IPS-18a (cell line): ENCODE measurements around the gene LDLRAP1.

Experiments
- H3K27ac ChIP-seq: one replicate; pipeline ENCODE4 v1.5.1; 2013; ENCODE audit warnings: low read length
- H3K27me3 ChIP-seq: one replicate; pipeline ENCODE4 v1.6.1; 2013; ENCODE audit warnings: mild to moderate bottlenecking, low read length; ENCODE audit not compliant: control insufficient read depth, insufficient read depth
- H3K36me3 ChIP-seq: one replicate; pipeline ENCODE4 v1.6.1; 2013; ENCODE audit warnings: low read depth, low read length; ENCODE audit not compliant: control insufficient read depth
- H3K4me1 ChIP-seq: one replicate; pipeline ENCODE4 v1.6.1; 2013; ENCODE audit warnings: low read depth, low read length; ENCODE audit not compliant: control insufficient read depth
- H3K4me3 ChIP-seq: one replicate; pipeline ENCODE4 v1.5.1; 2013; ENCODE audit warnings: low read length
- H3K9ac ChIP-seq: one replicate; pipeline ENCODE4 v1.6.1; 2013; ENCODE audit warnings: mild to moderate bottlenecking, low read length, moderate library complexity
- H3K9me3 ChIP-seq: one replicate; pipeline ENCODE4 v1.6.1; 2013; ENCODE audit warnings: low read depth, low read length; ENCODE audit not compliant: control insufficient read depth

Gene LDLRAP1

DNA sequence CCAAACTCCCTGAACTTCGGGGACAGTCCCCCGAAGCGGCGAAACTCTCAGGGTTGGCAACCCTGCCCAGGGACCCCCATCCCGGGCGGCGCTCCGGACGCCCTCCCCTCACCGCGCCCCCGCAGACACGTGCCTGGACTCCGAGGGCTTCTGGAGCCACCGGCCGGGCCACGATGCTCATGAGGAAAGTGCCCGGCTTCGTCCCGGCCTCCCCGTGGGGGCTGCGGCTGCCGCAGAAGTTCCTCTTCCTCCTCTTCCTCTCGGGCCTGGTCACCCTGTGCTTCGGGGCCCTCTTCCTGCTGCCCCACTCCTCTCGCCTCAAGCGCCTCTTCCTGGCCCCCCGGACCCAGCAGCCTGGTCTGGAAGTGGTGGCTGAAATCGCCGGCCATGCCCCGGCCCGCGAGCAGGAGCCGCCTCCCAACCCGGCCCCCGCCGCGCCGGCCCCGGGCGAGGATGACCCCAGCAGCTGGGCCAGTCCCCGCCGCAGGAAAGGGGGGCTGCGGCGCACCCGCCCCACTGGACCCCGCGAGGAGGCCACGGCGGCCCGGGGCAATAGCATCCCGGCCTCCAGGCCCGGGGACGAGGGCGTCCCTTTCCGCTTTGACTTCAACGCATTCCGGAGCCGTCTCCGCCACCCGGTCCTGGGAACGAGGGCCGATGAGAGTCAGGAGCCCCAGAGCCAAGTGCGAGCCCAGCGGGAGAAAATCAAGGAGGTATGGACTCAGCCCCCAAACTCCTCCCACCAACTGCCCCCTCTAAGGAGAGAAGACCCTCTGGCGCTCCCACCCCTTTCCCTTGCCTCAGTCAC, 74.4 kb downstream of the LDLRAP1 start:
- no peak overlapping the region for H3K9ac ChIP-seq
- H3K4me1 ChIP-seq: peaks cover 22% of the 10 kb centered on the region
- H3K9me3 ChIP-seq: no peaks in the 10 kb centered on the region
- H3K36me3 ChIP-seq: no peaks in the 10 kb centered on the region
- H3K27ac ChIP-seq: no peak overlapping the region
- peaks cover 41% of the 10 kb centered on the region for H3K27me3 ChIP-seq
- peak overlapping the region; percentile 59 for H3K4me3 ChIP-seq

DNA sequence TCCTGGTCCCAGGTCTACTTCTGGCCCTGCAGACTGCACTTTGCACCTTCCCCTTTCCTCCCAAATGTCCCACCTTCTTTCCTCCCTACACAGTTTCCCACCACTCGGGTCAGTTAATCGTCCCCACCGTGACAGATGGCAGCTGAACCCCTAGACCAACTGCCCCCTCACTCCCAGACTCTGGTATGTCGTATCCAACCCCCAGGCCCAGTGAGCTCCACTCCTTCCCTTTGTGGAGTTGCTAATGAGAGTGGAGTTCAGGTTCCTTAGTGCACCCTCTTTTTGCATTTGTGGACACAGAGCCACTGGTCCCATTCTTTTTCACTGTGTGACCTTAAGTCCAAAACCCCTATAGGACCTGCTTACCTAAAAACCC, 75.0 kb downstream of the LDLRAP1 start:
- peaks cover 39% of the 10 kb centered on the region for H3K27me3 ChIP-seq
- peaks cover 22% of the 10 kb centered on the region for H3K4me1 ChIP-seq
- no peak overlapping the region for H3K9ac ChIP-seq
- H3K4me3 ChIP-seq: peak overlapping the region; percentile 59
- no peaks in the 10 kb centered on the region for H3K9me3 ChIP-seq
- no peaks in the 10 kb centered on the region for H3K36me3 ChIP-seq
- H3K27ac ChIP-seq: no peak overlapping the region
